HT-29 (cell line): ENCODE measurements around the gene XG. TPM values are rescaled to one million over a fixed set of nuclear protein-coding genes. Genes with fewer than 3 reads are reported as not detected.

Experiments used
- total RNA-seq: library from RNA; depleted of rRNA; stranded (reverse); fragments of >200 nt; shearing (Covaris generic); gene quantifications from 2 replicates; pipeline ENCODE4 v1.2.3, GENCODE V29; 2014; rRNA removed

The XG gene
- total RNA-seq, 1 experiment from 2014 or later, result not detected

Other genes starting within 250 kb of the XG start
- 0.44 and 2.4 TPM in 2 replicates for gene CD99, start 60.7 kb upstream of the XG start, total RNA-seq
- gene GYG2, start 76.9 kb downstream of the XG start, total RNA-seq, result 0.29 TPM in 1 of 2 replicates, not detected in the other
- gene ARSD, start 177.3 kb downstream of the XG start, total RNA-seq, result 22.3 and 35.2 TPM in 2 replicates